ENCODE measurements around the gene CFAP299.

GRCh38 chr4:80610199-80610598 lies 274.7 kb downstream of the CFAP299 start:
- no peak for TF ChIP-seq POLR2A (IDR thresholded peaks at IDR 0.05)
- TF ChIP-seq CTCF (IDR thresholded peaks at IDR 0.05): no peak

Data from Peyer's patch (tissue), 4 donors.